Mucosa of stomach (tissue), 1 donor: ENCODE measurements around the gene PILRB.
"Not testable (repeated sequence)": the region's sequence is repeated elsewhere in the genome, so short reads cannot be mapped to it uniquely, and the experiment has no call there.

Source experiments
- H3K27me3 ChIP-seq: one replicate; pipeline ENCODE4 v1.7.0; 2013; ENCODE audit warnings: mild to moderate bottlenecking, low read length; ENCODE audit not compliant: control insufficient read depth, insufficient read depth
- H3K36me3 ChIP-seq: one replicate; pipeline ENCODE4 v1.7.0; 2013; ENCODE audit warnings: low read length; ENCODE audit not compliant: control insufficient read depth, insufficient read depth
- H3K4me1 ChIP-seq: one replicate; pipeline ENCODE4 v1.7.0; 2013; ENCODE audit warnings: mild to moderate bottlenecking, low read length; ENCODE audit not compliant: control insufficient read depth, insufficient read depth
- H3K4me3 ChIP-seq: one replicate; pipeline ENCODE4 v1.7.0; 2013; ENCODE audit warnings: low read length
- H3K9ac ChIP-seq: one replicate; pipeline ENCODE4 v1.7.0; 2013; ENCODE audit warnings: mild to moderate bottlenecking, low read length, moderate library complexity
- H3K9me3 ChIP-seq: one replicate; pipeline ENCODE4 v1.7.0; 2013; ENCODE audit warnings: mild to moderate bottlenecking, low read length, moderate library complexity; ENCODE audit not compliant: control insufficient read depth
- donor health status: Pancreatic carcinoma.

PILRB gene

GRCh38 chr7:100371561-100372171, 13.7 kb downstream of the PILRB start:
- Histone ChIP-seq H3K4me3 (no peak overlapping the region), H3K4me1 (no peaks in the 10 kb centered on the region), H3K36me3 (no peaks in the 10 kb centered on the region), H3K9ac (no peak overlapping the region), H3K27me3 (no peaks in the 10 kb centered on the region), H3K9me3 (no peaks in the 10 kb centered on the region)

DNA sequence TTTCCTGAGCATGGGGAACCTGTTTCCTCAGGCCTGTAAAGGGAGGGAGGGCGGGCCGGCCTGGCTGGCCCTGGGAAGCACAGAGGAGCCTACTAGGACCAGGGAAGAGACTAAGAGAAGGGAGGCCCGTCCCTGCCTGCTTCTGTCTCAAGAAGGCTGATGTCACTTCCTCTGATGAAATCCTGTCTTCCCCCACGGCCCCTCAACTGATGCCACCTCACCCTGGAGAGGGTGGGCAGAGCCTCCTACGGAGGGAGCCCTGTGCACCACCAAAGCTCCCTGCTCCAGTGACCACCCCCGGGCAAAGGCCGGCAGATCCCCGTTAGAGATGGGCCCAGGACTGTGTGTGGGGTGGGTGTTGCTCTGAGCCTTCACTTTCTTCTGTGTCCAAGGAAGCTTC, 14.3 kb downstream of the PILRB start:
- H3K4me3 ChIP-seq, result no peak overlapping the region
- no peaks in the 10 kb centered on the region for H3K36me3 ChIP-seq
- H3K4me1 ChIP-seq, result no peaks in the 10 kb centered on the region
- H3K9me3 ChIP-seq, result no peaks in the 10 kb centered on the region
- H3K27me3 ChIP-seq, result no peaks in the 10 kb centered on the region
- H3K9ac ChIP-seq, result no peak overlapping the region

DNA sequence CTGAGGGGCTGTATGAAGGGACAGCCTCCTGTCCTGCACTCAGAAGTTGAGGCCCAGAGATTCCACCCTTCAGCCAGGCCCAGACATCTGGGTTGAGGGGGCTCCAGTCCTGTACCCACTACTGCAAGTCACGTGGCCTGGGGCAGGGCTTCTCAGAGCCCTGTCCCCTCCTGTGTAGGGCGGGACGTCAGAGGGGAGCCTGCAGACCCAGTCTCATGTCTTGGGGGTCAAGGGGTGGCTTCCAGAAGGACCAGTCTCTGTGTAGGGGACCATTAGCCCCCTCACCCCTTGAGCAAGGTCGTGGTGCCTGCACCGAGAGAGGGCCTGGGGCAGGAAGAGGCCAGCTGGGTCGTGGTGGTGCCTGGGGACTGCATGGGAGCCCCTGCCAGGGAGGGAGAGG, 14.8 kb downstream of the PILRB start:
- Histone ChIP-seq H3K4me3 (no peak overlapping the region), H3K9ac (no peak overlapping the region), H3K27me3 (no peaks in the 10 kb centered on the region), H3K36me3 (no peaks in the 10 kb centered on the region), H3K9me3 (no peaks in the 10 kb centered on the region), H3K4me1 (no peaks in the 10 kb centered on the region)

- H3K4me1 ChIP-seq, result no peaks in the 10 kb centered on the region
- no peaks in the 10 kb centered on the region for H3K27me3 ChIP-seq
- H3K9ac ChIP-seq, result peak within 1 kb of the TSS; percentile 43
- H3K36me3 ChIP-seq, result no peaks in the 10 kb centered on the region
- no peaks in the 10 kb centered on the region for H3K9me3 ChIP-seq
- no peak within 1 kb of the TSS for H3K4me3 ChIP-seq
These were observed 15.4 kb downstream of the PILRB start, which contains the start of gene PILRA for GRCh38 chr7:100373261-100373831. Gene PILRA, plus strand, starts transcription at chr7:100373487. Its CDS starts 170 bp downstream, at chr7:100373657.

DNA sequence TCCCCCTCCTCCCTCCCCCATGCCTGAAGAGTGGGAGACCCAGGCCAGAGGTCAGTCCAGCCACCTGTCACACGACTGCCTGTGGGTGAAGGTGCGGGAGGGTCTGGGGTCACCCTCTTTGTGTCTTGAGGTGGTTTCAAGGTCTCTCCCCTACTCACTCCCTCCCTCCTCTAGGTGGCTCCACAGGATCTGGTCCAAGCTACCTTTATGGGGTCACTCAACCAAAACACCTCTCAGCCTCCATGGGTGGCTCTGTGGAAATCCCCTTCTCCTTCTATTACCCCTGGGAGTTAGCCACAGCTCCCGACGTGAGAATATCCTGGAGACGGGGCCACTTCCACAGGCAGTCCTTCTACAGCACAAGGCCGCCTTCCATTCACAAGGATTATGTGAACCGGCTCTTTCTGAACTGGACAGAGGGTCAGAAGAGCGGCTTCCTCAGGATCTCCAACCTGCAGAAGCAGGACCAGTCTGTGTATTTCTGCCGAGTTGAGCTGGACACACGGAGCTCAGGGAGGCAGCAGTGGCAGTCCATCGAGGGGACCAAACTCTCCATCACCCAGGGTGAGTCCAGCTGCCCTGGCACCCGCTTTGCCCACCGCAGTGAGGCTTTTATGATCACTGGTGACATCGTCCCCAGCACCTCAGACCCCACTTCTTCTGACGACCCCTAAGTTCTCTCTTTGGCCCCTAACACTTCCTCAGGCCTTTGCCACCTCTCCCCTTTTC, 16.1 kb downstream of the PILRB start:
- H3K4me1 ChIP-seq, H3K9ac ChIP-seq, H3K9me3 ChIP-seq: not testable (repeated sequence)

GRCh38 chr7:100374601-100375000, 16.7 kb downstream of the PILRB start:
- no peaks in the 10 kb centered on the region for H3K27me3 ChIP-seq
- H3K4me3 ChIP-seq, result no peak overlapping the region
- no peaks in the 10 kb centered on the region for H3K36me3 ChIP-seq
- no peaks in the 10 kb centered on the region for H3K9me3 ChIP-seq
- no peak overlapping the region for H3K9ac ChIP-seq
- H3K4me1 ChIP-seq, result no peaks in the 10 kb centered on the region

More for the DNA sequence above, 16.1 kb downstream of the PILRB start:
- not testable (repeated sequence) for H3K27me3 ChIP-seq, H3K36me3 ChIP-seq, H3K4me3 ChIP-seq

GRCh38 chr7:100376066-100376465, 18.1 kb downstream of the PILRB start:
- no peaks in the 10 kb centered on the region for H3K36me3 ChIP-seq
- no peak overlapping the region for H3K4me3 ChIP-seq
- peaks cover 2% of the 10 kb centered on the region for H3K27me3 ChIP-seq
- H3K9me3 ChIP-seq, result no peaks in the 10 kb centered on the region
- H3K4me1 ChIP-seq, result no peaks in the 10 kb centered on the region
- no peak overlapping the region for H3K9ac ChIP-seq

GRCh38 chr7:100378114-100378755, 20.3 kb downstream of the PILRB start:
- H3K27me3 ChIP-seq, result peaks cover 2% of the 10 kb centered on the region

DNA sequence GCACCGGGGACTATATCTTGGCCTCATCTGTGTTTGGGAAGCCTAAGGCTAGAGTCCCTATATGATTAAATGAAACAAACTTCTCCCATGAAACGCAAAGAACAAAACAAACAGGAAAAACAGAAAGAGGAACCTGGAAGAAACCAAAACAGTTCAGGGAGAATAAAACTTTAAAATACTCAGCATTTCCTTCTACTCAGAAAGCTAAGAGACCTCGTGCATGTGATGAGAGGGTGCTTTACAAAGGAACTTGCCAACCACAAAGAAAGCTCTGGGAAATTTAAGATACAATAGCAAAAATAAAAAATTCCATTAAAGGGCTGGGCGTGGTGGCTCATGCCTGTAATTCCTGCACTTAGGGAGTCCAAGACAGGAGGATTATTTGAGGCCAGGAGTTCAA, 22.3 kb downstream of the PILRB start:
- H3K9me3 ChIP-seq, result no peaks in the 10 kb centered on the region
- no peaks in the 10 kb centered on the region for H3K4me1 ChIP-seq
- no peaks in the 10 kb centered on the region for H3K36me3 ChIP-seq
- no peak overlapping the region for H3K4me3 ChIP-seq
- H3K27me3 ChIP-seq, result peaks cover 2% of the 10 kb centered on the region
- H3K9ac ChIP-seq, result no peak overlapping the region

More at GRCh38 chr7:100378114-100378755, 20.3 kb downstream of the PILRB start:
- H3K36me3 ChIP-seq, result no peaks in the 10 kb centered on the region
- H3K4me3 ChIP-seq, result no peak overlapping the region
- no peaks in the 10 kb centered on the region for H3K9me3 ChIP-seq
- no peak overlapping the region for H3K9ac ChIP-seq
- H3K4me1 ChIP-seq, result no peaks in the 10 kb centered on the region

DNA sequence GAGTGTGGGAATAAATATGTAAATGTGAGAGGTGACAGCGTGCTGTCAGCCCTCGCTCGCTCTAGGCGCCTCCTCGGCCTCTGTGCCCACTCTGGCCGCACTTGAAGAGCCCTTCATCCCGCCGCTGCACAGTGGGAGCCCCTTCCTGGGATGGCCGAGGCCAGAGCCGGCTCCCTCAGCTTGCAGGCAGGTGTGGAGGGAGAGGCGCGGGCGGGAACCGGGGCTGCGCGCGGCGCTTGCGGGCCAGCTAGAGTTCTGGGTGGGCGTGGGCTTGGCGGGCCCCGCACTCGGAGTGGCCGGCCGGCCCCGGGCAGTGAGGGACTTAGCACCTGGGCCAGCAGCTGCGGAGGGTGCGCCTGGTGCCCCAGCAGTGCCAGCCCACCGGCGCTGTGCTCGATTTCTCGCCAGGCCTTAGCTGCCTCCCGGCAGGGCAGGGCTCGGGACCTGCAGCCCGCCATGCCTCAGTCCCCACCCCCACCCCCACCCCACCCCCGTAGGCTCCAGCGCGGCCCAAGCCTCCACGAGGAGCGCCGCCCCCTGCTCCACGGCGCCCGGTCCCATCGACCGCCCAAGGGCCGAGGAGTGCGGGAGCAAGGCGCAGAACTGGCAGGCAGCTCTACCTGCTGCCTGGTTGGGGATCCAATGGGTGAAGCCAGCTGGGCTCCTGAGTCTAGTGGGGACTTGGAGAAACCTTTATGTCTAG, 23.8 kb downstream of the PILRB start:
- H3K9ac ChIP-seq, H3K4me3 ChIP-seq, H3K36me3 ChIP-seq, H3K27me3 ChIP-seq, H3K9me3 ChIP-seq, H3K4me1 ChIP-seq: not testable (repeated sequence)

GRCh38 chr7:100382234-100382853, 24.4 kb downstream of the PILRB start:
- not testable (repeated sequence) for H3K4me3 ChIP-seq, H3K36me3 ChIP-seq, H3K9me3 ChIP-seq, H3K4me1 ChIP-seq, H3K27me3 ChIP-seq, H3K9ac ChIP-seq
